Hematopoietic multipotent progenitor cell treated with erythropoietin and hydrocortisone succinate and interleukin-3 and kit ligand, for 17 days (in vitro differentiated cells): ENCODE data around the gene XPO1.

Source experiments
- DNase-seq: peaks from one replicate; pipeline ENCODE4 v3.0.0-alpha.2; 2015; ENCODE audit warnings: low spot score

The XPO1 gene

DNA sequence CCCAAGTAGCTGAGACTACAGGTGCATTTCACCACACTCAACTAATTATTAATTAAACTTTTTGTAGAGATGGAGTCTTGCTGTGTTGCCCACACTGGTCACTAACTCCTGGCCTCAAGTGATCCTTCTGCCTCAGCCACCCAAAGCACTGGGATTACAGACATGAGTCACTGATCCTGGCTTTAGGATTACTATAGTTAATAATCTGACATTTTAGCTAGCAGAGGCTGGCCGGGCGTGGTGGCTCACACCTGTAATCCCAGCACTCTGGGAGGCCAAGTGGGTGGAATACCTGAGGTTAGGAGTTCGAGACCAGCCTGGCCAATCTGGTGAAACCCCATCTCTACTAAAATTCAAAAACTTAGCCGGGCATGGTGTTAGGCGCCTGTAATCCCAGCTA lies 106.8 kb downstream of the XPO1 start:
- no peak for DNase-seq
